Duodenal mucosa (tissue), 2 donors: ENCODE measurements around the gene FILIP1L.

Experiments used
- H3K27ac ChIP-seq: one replicate; pipeline ENCODE4 v1.7.0; 2013; ENCODE audit warnings: low read depth, low read length
- H3K27me3 ChIP-seq, 2 donors: one replicate each; pipeline ENCODE4 v1.7.0; 2013; ENCODE audit warnings: low read length in 2 of 2, control low read depth in 1 of 2; ENCODE audit not compliant: insufficient read depth in 2 of 2, control insufficient read depth in 1 of 2
- H3K36me3 ChIP-seq, 2 donors: one replicate each; pipeline ENCODE4 v1.7.0; 2013; ENCODE audit warnings: low read length in 2 of 2, control low read depth in 1 of 2; ENCODE audit not compliant: insufficient read depth in 2 of 2, control insufficient read depth in 1 of 2
- H3K4me1 ChIP-seq, 2 donors: one replicate each; pipeline ENCODE4 v1.7.0; 2013; ENCODE audit warnings: low read length in 2 of 2, control low read depth in 1 of 2; ENCODE audit not compliant: insufficient read depth in 2 of 2, control insufficient read depth in 1 of 2
- H3K4me3 ChIP-seq, 2 donors: one replicate each; pipeline ENCODE4 v1.7.0; 2013; ENCODE audit warnings: low read length in 2 of 2, low read depth in 1 of 2
- H3K9ac ChIP-seq, 2 donors: one replicate each; pipeline ENCODE4 v1.7.0; 2013; ENCODE audit warnings: low read length in 2 of 2, low read depth in 1 of 2
- H3K9me3 ChIP-seq, 2 donors: one replicate each; pipeline ENCODE4 v1.7.0; 2013; ENCODE audit warnings: low read length in 2 of 2, control low read depth in 1 of 2; ENCODE audit not compliant: control insufficient read depth in 1 of 2

FILIP1L gene

GRCh38 chr3:100046986-100047385 lies 67.3 kb downstream of the FILIP1L start:
- H3K4me3 ChIP-seq = peak overlapping the region in 1 of 2 donors; percentile 49
- H3K4me1 ChIP-seq = peaks cover 19 to 40% of the 10 kb centered on the region in 2 donors
- H3K36me3 ChIP-seq = no peaks in the 10 kb centered on the region
- no peaks in the 10 kb centered on the region for H3K27me3 ChIP-seq
- H3K27ac ChIP-seq = no peak overlapping the region
- no peaks in the 10 kb centered on the region for H3K9me3 ChIP-seq
- peak overlapping the region in 1 of 2 donors; percentile 4 for H3K9ac ChIP-seq

- Histone ChIP-seq H3K4me1 (peaks cover 19 to 51% of the 10 kb centered on the region in 2 donors), H3K27me3 (no peaks in the 10 kb centered on the region), H3K4me3 (no peak overlapping the region), H3K36me3 (no peaks in the 10 kb centered on the region), H3K9ac (no peak overlapping the region), H3K27ac (no peak overlapping the region), H3K9me3 (no peaks in the 10 kb centered on the region)
Observed at GRCh38 chr3:100045696-100046095, 68.6 kb downstream of the FILIP1L start.

DNA sequence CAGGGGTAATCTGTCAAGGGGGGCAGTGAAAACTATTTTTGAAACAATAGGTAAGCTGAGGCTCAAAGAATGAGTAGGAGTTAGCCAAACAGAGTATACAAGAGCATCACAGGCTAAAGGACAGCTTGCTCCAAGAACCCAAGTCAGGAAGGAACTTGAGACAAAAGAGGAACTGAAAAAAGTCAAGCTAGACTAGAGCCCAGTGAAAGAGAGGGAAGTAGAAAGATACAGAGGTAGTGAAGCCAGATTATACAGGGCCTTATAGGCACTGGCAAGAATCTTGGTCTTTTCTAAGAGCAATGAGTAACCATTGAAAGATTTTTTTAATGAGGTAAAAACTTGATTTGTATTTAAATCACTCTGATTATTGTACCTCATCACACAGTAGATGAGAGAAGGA lies 69.9 kb downstream of the FILIP1L start:
- Histone ChIP-seq H3K4me3 (no peak overlapping the region), H3K9me3 (no peaks in the 10 kb centered on the region), H3K36me3 (no peaks in the 10 kb centered on the region), H3K9ac (no peak overlapping the region), H3K4me1 (peaks cover 19 to 56% of the 10 kb centered on the region in 2 donors), H3K27me3 (no peaks in the 10 kb centered on the region), H3K27ac (no peak overlapping the region)

DNA sequence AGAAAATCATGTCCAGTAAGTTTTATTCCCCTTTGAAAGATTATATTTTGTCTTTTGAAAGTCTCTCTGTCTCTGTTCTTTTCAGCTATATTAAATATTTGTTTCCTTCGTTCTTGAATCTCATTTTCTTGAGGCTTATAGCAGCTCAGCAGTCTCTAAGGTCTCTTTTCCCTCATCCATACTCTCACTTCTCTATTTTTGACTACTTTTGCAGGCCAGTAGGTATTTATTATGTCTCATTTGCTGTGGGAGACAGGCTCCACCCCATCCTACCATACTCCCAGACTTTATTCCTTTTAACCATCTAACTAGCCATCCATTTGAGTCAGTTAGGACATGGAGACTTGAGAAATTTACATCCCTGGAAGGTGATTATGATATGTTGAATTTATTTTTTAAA lies 71.0 kb downstream of the FILIP1L start:
- H3K27me3 ChIP-seq = no peaks in the 10 kb centered on the region
- peak overlapping the region; percentile 32 for H3K27ac ChIP-seq
- no peak overlapping the region for H3K9ac ChIP-seq
- no peak overlapping the region for H3K4me3 ChIP-seq
- no peaks in the 10 kb centered on the region for H3K36me3 ChIP-seq
- H3K9me3 ChIP-seq = no peaks in the 10 kb centered on the region
- H3K4me1 ChIP-seq = peaks cover 17 to 52% of the 10 kb centered on the region in 2 donors

GRCh38 chr3:100042166-100042981 lies 71.9 kb downstream of the FILIP1L start:
- no peaks in the 10 kb centered on the region for H3K27me3 ChIP-seq
- no peak overlapping the region for H3K4me3 ChIP-seq
- peak overlapping the region; percentile 65 for H3K27ac ChIP-seq
- no peaks in the 10 kb centered on the region for H3K36me3 ChIP-seq
- H3K9ac ChIP-seq = no peak overlapping the region
- H3K4me1 ChIP-seq = peaks cover 8 to 43% of the 10 kb centered on the region in 2 donors
- H3K9me3 ChIP-seq = no peaks in the 10 kb centered on the region

DNA sequence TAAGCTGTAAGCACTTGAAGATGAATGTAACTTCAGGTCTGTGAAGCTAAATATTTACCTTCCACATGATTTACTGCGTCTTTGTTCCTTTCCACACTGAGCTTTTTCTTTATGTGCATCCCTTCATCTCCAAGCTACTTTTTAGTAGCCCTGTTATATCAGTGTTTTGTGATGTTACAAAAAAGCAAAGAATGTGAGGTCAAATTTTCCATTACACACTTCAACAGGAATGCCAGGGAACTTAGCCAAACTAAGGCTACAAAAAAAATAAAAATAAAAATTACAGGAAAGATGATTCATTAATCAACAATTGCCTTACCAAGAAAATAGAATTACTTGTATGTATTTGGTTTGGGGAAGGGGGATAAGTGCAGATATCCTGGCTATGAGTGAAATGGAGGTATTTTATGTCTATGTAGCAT lies 73.0 kb downstream of the FILIP1L start:
- H3K4me1 ChIP-seq = peaks cover 6 to 32% of the 10 kb centered on the region in 2 donors
- H3K27ac ChIP-seq = peak overlapping the region; percentile 65
- peak overlapping the region in 1 of 2 donors; percentile 18 for H3K9ac ChIP-seq
- H3K27me3 ChIP-seq = no peaks in the 10 kb centered on the region
- H3K36me3 ChIP-seq = no peaks in the 10 kb centered on the region
- no peak overlapping the region for H3K4me3 ChIP-seq
- no peaks in the 10 kb centered on the region for H3K9me3 ChIP-seq

- H3K4me1 ChIP-seq = peaks cover 6 to 27% of the 10 kb centered on the region in 2 donors
- peak overlapping the region in 1 of 2 donors; percentile 18 for H3K9ac ChIP-seq
- H3K36me3 ChIP-seq = no peaks in the 10 kb centered on the region
- H3K4me3 ChIP-seq = no peak overlapping the region
- H3K27ac ChIP-seq = peak overlapping the region; percentile 60
- H3K9me3 ChIP-seq = no peaks in the 10 kb centered on the region
- H3K27me3 ChIP-seq = no peaks in the 10 kb centered on the region
Observed at GRCh38 chr3:100040451-100041225, 73.7 kb downstream of the FILIP1L start.

GRCh38 chr3:100039075-100039474 lies 75.2 kb downstream of the FILIP1L start:
- no peaks in the 10 kb centered on the region for H3K9me3 ChIP-seq
- no peak overlapping the region for H3K4me3 ChIP-seq
- no peak overlapping the region for H3K9ac ChIP-seq
- no peak overlapping the region for H3K27ac ChIP-seq
- H3K27me3 ChIP-seq = no peaks in the 10 kb centered on the region
- H3K4me1 ChIP-seq = peaks cover 12 to 34% of the 10 kb centered on the region in 2 donors
- H3K36me3 ChIP-seq = no peaks in the 10 kb centered on the region

- Histone ChIP-seq H3K4me1 (peaks cover 6 to 7% of the 10 kb centered on the region in 2 donors), H3K4me3 (no peak overlapping the region), H3K27me3 (no peaks in the 10 kb centered on the region), H3K36me3 (no peaks in the 10 kb centered on the region), H3K27ac (no peak overlapping the region), H3K9ac (no peak overlapping the region), H3K9me3 (no peaks in the 10 kb centered on the region)
Observed at GRCh38 chr3:100033903-100034471, 80.3 kb downstream of the FILIP1L start.

DNA sequence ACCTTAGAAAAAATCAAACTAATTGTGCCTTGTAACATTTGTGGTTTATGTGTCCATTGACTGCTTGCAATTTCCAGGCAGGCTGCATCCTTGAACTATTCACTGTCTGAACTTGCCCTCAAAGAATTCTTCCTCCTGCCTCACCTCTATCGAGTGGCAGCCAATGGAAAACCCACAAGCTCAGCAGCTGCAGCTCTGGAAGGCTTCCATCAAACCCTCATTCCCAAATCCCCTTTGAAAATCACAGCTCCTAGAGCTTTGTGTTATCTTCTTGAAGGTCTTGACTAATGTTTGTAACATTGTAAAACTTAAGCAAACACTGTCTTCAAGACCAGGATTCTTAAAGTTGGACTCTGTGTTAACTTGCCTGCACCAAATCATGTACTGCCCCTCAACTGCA lies 81.1 kb downstream of the FILIP1L start:
- Histone ChIP-seq H3K36me3 (no peaks in the 10 kb centered on the region), H3K27me3 (no peaks in the 10 kb centered on the region), H3K9ac (no peak overlapping the region), H3K9me3 (no peaks in the 10 kb centered on the region), H3K4me1 (peaks cover 6 to 7% of the 10 kb centered on the region in 2 donors), H3K27ac (no peak overlapping the region), H3K4me3 (no peak overlapping the region)
